GM23338 (cell line): Measurements from ENCODE around the gene FBXO47.

Source experiments
- CTCF ChIP-seq, 2 experiments: fragments of 200-600 bp in 1 of 2; sonication (generic) in 1 of 2; conservative IDR thresholded peaks; 2 replicates each; pipeline versions ENCODE4 v1.5.1 to v1.6.1; 2016 to 2017; ENCODE audit warnings: antibody characterized with exemption in 2 of 2, low read depth in 2 of 2, mild to moderate bottlenecking in 2 of 2, moderate library complexity in 1 of 2
- EZH2 ChIP-seq: fragments of 200-600 bp; sonication (generic); IDR thresholded peaks from one replicate; pipeline ENCODE4 v1.8.0; 2017; ENCODE audit warnings: antibody characterized with exemption, mild to moderate bottlenecking, low read depth; ENCODE audit not compliant: unreplicated experiment
- EZH2phosphoT487 ChIP-seq: fragments of 200-600 bp; sonication (generic); IDR thresholded peaks from one replicate; pipeline ENCODE4 v1.8.1; 2018; ENCODE audit warnings: antibody characterized with exemption; ENCODE audit not compliant: unreplicated experiment
- JUNB ChIP-seq: IDR thresholded peaks from one replicate; pipeline ENCODE4 v1.6.1; 2016; ENCODE audit warnings: antibody characterized with exemption; ENCODE audit not compliant: unreplicated experiment
- POLR2AphosphoS5 ChIP-seq: IDR thresholded peaks from 2 replicates; pipeline ENCODE4 v1.6.1; 2016; ENCODE audit warnings: antibody characterized with exemption, low read depth
- REST ChIP-seq: IDR thresholded peaks from one replicate; pipeline ENCODE4 v1.6.1; 2018; ENCODE audit warnings: antibody characterized with exemption; ENCODE audit not compliant: unreplicated experiment
- ZNF331 ChIP-seq: fragments of 250-450 bp; sonication (Bioruptor Pico); IDR thresholded peaks from 2 replicates; pipeline ENCODE4 v1.5.0; 2020; ENCODE audit warnings: low read depth, mild to moderate bottlenecking, moderate library complexity

GRCh38 chr17:38897671-38898290 is 69.4 kb downstream of the FBXO47 start:
- no peak for TF ChIP-seq CTCF (conservative IDR thresholded peaks at IDR 0.05; ENCODE audit: low read depth in 2 of 2)
- no peak for TF ChIP-seq POLR2AphosphoS5
- no peak for TF ChIP-seq ZNF331
- TF ChIP-seq EZH2: no peak
- TF ChIP-seq REST: no peak
- no peak for TF ChIP-seq JUNB
- TF ChIP-seq EZH2phosphoT487: no peak
